Measurements from ENCODE around the gene TNIP1. TPM values are rescaled to one million over a fixed set of nuclear protein-coding genes. Genes with fewer than 3 reads are reported as not detected.

TNIP1 gene
- total RNA-seq, 3 donors from 2014 or later (not counting 1 experiment from before 2014, with no cell fraction given): 140 to 180 (median 153) TPM

DNA sequence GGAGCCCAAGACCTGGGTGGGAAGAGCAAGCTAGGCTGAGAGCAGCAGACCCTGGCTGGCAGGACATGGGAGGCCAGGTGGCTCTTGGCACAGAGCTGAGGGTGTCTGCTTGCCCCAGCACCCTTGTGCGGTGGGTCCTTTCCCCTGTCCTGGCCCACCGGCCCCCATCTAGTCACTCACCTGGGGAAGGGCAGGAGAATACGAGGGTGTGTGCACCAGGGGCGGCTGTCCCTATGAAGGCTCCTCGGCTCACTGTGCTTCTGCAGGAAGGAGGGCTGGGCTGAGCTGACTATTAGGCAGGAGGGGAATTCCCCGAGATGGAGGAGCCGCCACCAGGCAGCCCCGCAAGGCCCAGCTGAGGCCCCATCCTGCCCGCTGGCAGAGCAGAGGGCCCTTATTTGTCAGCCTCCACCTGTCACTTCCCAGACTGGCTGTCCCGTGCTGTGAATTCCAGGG lies 6.1 kb upstream of the TNIP1 start:
- peaks cover 14 to 21% of the 10 kb centered on the region in 2 donors for H3K4me1 Mint-ChIP-seq
- peak overlapping the region; percentile 2 for H3K4me3 ChIP-seq (ENCODE audit: low read length)
- WGBS (ENCODE audit: insufficient coverage): 21% methylated on average over 10 of the region's 10 CpGs

DNA sequence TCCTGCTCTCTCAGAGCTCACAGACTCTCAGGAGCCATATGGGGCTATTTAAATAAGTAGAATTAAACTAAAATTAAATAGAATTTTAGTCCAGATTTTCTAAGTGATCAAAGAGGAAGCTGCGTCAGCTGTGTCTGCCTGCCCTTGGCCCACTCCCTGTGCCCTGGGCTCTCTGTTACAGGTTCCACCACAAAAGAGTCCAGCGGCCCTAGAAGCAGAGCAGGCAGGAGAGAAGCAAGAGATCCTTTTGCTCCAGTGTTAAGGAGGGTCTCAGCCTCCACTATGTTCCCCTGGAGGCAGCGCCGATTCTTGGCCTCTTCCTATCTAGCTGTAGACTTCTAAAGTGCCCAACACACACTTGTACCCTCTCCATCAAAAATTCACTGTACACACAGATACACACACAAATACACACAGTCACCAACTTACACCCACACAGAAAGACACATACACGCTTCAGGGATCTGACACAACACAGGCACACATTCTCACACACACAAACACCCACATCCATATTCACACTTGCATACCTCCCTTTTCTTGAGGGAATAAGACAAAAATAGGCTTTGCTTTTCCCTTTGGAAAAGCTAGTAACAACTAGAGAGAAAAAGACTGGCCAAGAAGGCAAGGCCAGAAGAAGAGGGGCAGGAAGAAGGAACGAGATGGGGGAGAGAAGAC lies 5.5 kb upstream of the TNIP1 start:
- peak in 1 of 2 donors; percentile 34 for DNase-seq
- peak overlapping the region; percentile 2 for H3K4me3 ChIP-seq (ENCODE audit: low read length)
- no peak for ATAC-seq

More for the DNA sequence above, 6.1 kb upstream of the TNIP1 start:
- intact Hi-C loops (cut with micrococcal nuclease): no loop called here
- H3K27me3 Mint-ChIP-seq (ENCODE audit: low read depth in 2 of 2): no peaks in the 10 kb centered on the region
- no peak for TF ChIP-seq CTCF (IDR thresholded peaks at IDR 0.05)
- H3K36me3 Mint-ChIP-seq: no peaks in the 10 kb centered on the region
- Histone ChIP-seq H3K27me3 (ENCODE audit: control insufficient read depth, insufficient read depth, low read length) (no peaks in the 10 kb centered on the region), H3K4me1 (ENCODE audit: control insufficient read depth, insufficient read depth, low read length) (peaks cover 38% of the 10 kb centered on the region), H3K36me3 (ENCODE audit: control insufficient read depth, insufficient read depth, low read length) (no peaks in the 10 kb centered on the region), H3K27ac (ENCODE audit: low read length) (peak overlapping the region; percentile 36), H3K9me3 (ENCODE audit: control insufficient read depth, insufficient read depth, low read length) (no peaks in the 10 kb centered on the region)
- ATAC-seq (peak; percentile 88 to 92 (median 91)), DNase-seq (peak in 1 of 2 donors; percentile 87)
- no peak overlapping the region for H3K4me3 Mint-ChIP-seq
- H3K27ac Mint-ChIP-seq: peak overlapping the region in 1 of 2 donors; percentile 46
- no peaks in the 10 kb centered on the region for H3K9me3 Mint-ChIP-seq

DNA sequence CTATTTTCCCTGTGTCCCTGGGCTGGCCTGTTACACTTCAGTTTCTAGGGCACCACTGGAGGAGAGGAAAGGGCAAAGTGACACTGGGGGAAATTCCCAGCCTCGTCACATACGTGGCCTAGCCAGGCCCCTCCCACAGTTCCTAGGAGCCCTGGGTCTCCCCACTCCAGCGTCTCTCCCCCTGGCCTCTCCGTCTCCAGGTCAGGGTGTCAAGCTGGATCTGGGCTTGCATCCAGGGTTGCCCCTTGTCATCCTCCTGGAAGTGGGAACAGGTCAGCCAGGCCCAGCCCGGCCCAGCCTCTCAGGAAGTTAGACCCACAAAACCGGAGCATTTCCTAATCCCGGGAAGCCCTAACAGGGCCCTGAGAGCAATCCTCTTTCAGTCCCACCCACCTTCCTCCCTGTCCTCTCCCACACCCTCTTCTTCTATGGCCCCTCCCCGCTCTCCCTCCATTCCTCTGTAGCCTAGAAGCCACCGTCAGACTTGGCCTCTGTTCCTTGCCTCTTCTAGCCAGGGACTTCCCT lies 4.7 kb upstream of the TNIP1 start:
- no peak overlapping the region for H3K4me3 Mint-ChIP-seq

More for the DNA sequence above, 5.5 kb upstream of the TNIP1 start:
- Histone ChIP-seq H3K27ac (ENCODE audit: low read length) (peak overlapping the region; percentile 37), H3K36me3 (ENCODE audit: control insufficient read depth, insufficient read depth, low read length) (no peaks in the 10 kb centered on the region), H3K27me3 (ENCODE audit: control insufficient read depth, insufficient read depth, low read length) (no peaks in the 10 kb centered on the region), H3K4me1 (ENCODE audit: control insufficient read depth, insufficient read depth, low read length) (peaks cover 41% of the 10 kb centered on the region), H3K9me3 (ENCODE audit: control insufficient read depth, insufficient read depth, low read length) (no peaks in the 10 kb centered on the region)
- TF ChIP-seq CTCF (IDR thresholded peaks at IDR 0.05): no peak
- intact Hi-C loops (cut with micrococcal nuclease): no loop called here
- peak overlapping the region in 1 of 2 donors; percentile 46 for H3K27ac Mint-ChIP-seq
- WGBS (ENCODE audit: insufficient coverage): 53% methylated on average over 6 of the region's 6 CpGs
- no peaks in the 10 kb centered on the region for H3K36me3 Mint-ChIP-seq
- peaks cover 8 to 15% of the 10 kb centered on the region in 2 donors for H3K4me1 Mint-ChIP-seq
- H3K4me3 Mint-ChIP-seq: no peak overlapping the region
- no peaks in the 10 kb centered on the region for H3K9me3 Mint-ChIP-seq
- H3K27me3 Mint-ChIP-seq (ENCODE audit: low read depth in 2 of 2): no peaks in the 10 kb centered on the region

More for the DNA sequence above, 4.7 kb upstream of the TNIP1 start:
- no peak overlapping the region for H3K4me3 ChIP-seq (ENCODE audit: low read length)
- WGBS (ENCODE audit: insufficient coverage): 49% methylated on average over 8 of the region's 9 CpGs
- peaks cover 7 to 14% of the 10 kb centered on the region in 2 donors for H3K4me1 Mint-ChIP-seq
- H3K27ac Mint-ChIP-seq: peak overlapping the region; percentile 46 to 59
- intact Hi-C loops (cut with micrococcal nuclease): no loop called here
- H3K4me1 ChIP-seq (ENCODE audit: control insufficient read depth, insufficient read depth, low read length): peaks cover 43% of the 10 kb centered on the region
- no peaks in the 10 kb centered on the region for H3K36me3 ChIP-seq (ENCODE audit: control insufficient read depth, insufficient read depth, low read length)
- no peaks in the 10 kb centered on the region for H3K9me3 ChIP-seq (ENCODE audit: control insufficient read depth, insufficient read depth, low read length)
- H3K9me3 Mint-ChIP-seq: no peaks in the 10 kb centered on the region
- no peak for TF ChIP-seq CTCF (IDR thresholded peaks at IDR 0.05)
- no peaks in the 10 kb centered on the region for H3K27me3 ChIP-seq (ENCODE audit: control insufficient read depth, insufficient read depth, low read length)
- no peaks in the 10 kb centered on the region for H3K36me3 Mint-ChIP-seq
- no peak for ATAC-seq
- peak overlapping the region; percentile 37 for H3K27ac ChIP-seq (ENCODE audit: low read length)
- no peaks in the 10 kb centered on the region for H3K27me3 Mint-ChIP-seq (ENCODE audit: low read depth in 2 of 2)
- peak in 1 of 2 donors; percentile 84 for DNase-seq

Measured in natural killer cell (primary cell).